ENCODE results near the gene PLN. TPM values are rescaled to one million over a fixed set of nuclear protein-coding genes. Genes with fewer than 3 reads are reported as not detected.

PLN gene
- total RNA-seq, 1 experiment from 2014 or later: not detected

GRCh38 chr6:118603372-118603771, 55.3 kb downstream of the PLN start (continued):
- no peak for TF ChIP-seq AFF4 (CRISPR knock-in tag; IDR thresholded peaks at IDR 0.05; ENCODE audit: borderline replicate concordance)
- no peak for TF ChIP-seq JUN (CRISPR knock-in tag; IDR thresholded peaks at IDR 0.05)
- TF ChIP-seq ARID4B (CRISPR knock-in tag; IDR thresholded peaks at IDR 0.05; ENCODE audit: borderline replicate concordance): no peak
- no peak for TF ChIP-seq ESRRA (CRISPR knock-in tag; IDR thresholded peaks at IDR 0.05; ENCODE audit: borderline replicate concordance)
- TF ChIP-seq ZNF219 (CRISPR knock-in tag; IDR thresholded peaks at IDR 0.05; ENCODE audit: borderline replicate concordance): no peak
- TF ChIP-seq ZNF121 (CRISPR knock-in tag; IDR thresholded peaks at IDR 0.05): no peak
- no peak for TF ChIP-seq NR1H2 (CRISPR knock-in tag; IDR thresholded peaks at IDR 0.05)
- no peak for TF ChIP-seq ZNF512 (CRISPR knock-in tag; IDR thresholded peaks at IDR 0.05; ENCODE audit: borderline replicate concordance)
- TF ChIP-seq ZNF396 (CRISPR knock-in tag; IDR thresholded peaks at IDR 0.05; ENCODE audit: borderline replicate concordance): no peak
- TF ChIP-seq ATF1 (CRISPR knock-in tag; IDR thresholded peaks at IDR 0.05): no peak
- no peak for TF ChIP-seq ZNF416 (CRISPR knock-in tag; IDR thresholded peaks at IDR 0.05)
- TF ChIP-seq SOX15 (CRISPR knock-in tag; IDR thresholded peaks at IDR 0.05): no peak
- TF ChIP-seq FOXP1 (CRISPR knock-in tag; IDR thresholded peaks at IDR 0.05; ENCODE audit: borderline replicate concordance): no peak
- no peak for TF ChIP-seq ZNF532 (CRISPR knock-in tag; IDR thresholded peaks at IDR 0.05; ENCODE audit: borderline replicate concordance)
- TF ChIP-seq USF1 (CRISPR knock-in tag; IDR thresholded peaks at IDR 0.05): no peak
- TF ChIP-seq E2F4 (CRISPR knock-in tag; IDR thresholded peaks at IDR 0.05; ENCODE audit: borderline replicate concordance, low read depth): no peak

Measured in WTC11 (cell line).